GM18498 (cell line): ENCODE measurements around the gene UBR4.

Experiments
- ATAC-seq: cut with Tn5 transposase; IDR thresholded peaks from one replicate; pipeline ENCODE4 v1.9.1; 2021; ENCODE audit warnings: mild to moderate bottlenecking, moderate library complexity; ENCODE audit not compliant: unreplicated experiment

UBR4 gene

DNA sequence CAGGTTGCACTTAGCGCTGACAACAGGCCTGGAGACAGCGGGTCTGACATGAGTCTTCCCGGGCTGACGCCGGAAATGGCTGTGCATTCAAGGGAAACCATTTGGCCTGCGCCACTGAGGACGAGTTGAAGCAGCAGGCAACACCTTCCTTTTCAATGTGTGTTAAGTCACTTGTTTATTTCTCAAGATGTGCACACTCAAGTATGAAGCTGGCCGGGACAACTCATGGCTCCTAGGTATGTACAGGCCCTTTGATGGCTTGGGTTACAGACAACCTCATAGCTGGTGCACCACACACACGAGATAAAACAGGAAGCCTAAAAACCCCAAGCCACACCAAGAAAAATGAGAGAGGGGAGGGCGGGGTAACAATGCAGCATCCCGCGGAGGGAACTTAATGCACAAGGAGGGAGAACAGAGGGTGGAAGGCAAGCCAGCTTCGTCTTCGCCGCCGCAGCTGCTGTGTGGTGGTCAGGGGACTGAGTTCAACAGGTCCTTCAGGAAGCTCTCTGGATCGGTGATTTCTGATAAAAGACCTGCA lies 135.6 kb downstream of the UBR4 start:
- no peak for ATAC-seq

DNA sequence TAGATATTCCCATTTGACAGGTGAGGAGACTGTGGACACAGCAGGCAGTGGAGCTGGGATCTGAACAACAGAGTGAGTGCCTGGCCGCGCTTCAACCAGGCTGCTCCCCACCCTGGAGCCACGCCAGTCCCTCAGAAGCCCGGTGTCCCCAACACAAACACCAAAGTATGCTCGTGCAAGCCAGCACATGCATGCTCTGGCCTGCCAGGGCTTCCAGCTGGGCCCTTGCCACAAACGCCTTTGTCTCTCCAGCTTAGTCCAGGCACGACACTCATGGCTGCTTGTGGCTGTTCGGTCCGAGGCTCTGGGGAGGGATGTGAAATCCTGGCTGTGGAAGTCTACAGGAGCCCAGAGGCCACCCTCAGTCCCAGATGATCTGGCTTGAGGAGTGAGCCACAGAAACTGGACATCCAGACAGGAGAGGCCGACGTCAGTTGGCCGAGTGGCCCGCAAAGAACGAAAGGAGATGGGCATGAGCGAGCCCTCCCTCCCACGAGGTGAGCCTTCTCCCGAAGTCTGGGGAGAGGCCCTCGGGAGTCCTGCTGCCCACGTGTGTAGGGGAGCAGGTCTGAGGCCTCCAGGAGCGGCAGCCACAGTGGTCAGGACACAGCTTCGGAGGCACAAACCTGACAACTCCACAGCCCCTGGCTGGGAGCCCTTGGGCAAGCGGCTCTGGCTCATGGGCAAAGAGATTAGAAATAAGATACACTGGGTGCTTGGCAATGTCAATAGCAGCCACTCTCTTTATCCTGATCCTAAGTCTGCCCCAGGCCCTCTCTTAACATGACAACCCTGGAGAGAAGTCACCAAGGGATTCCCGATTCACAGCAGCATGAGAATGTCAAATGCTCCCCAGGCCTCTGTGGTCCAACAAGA lies 136.5 kb downstream of the UBR4 start:
- ATAC-seq, result no peak

DNA sequence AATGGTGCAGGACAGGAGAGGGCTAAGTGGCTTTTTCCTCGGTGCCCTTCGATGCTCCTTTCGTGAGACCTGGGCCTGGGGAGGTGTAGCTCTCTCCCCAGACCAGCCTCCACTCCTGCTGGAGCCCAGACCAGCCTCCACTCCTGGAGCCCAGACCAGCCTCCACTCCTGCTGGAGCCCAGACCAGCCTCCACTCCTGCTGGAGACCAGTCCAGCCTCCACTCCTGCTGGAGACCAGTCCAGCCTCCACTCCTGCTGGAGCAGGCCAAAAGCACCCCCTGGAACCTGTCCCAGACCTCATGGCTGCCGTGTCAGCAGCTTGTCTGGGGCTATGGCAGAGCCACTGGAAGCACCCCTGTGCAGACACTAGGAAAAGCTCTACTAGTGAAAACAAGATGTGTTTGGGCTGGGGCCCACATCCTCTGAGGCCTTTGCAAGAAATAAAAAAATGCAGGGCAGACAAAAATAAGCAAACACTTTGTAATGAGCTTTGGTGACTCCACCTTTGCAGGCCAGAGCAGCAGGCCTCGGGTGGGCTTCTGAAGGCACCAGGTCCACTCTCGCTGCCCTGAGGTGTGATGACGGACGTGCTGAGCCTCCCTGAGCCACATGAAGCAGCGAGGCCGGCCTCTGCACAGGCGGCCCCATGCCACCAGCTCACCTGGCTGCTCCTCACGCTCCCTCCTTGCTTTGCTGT lies 137.6 kb downstream of the UBR4 start:
- no peak for ATAC-seq

DNA sequence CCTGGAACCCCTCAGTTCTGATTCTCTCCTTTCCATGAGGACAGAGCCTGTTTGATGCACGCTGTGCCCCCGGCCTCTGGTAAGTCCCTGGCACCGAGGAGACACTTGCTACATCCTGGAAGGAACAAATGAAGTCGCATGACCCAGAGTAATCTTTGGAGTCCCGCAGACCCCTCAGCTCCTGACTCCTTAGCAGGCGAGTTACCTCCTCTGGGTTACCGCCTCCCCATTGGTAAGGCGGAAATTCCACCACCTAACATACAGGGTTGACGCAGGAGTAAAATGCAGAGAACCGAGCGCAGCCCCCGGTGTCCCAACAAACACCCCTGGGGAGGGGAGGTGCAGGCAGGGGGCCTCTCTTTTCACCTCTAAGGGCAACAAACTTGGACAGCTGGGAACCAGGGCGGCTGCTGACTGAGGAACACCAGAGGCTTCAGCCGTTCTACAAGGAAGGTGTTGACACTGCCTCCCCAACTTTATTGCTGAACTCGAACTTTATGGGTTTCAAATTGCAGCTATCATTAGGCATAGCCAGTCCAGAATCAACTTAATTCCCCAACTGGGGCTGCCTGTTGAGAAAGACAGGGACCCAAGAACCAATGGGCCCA lies 138.3 kb downstream of the UBR4 start:
- ATAC-seq, result no peak

DNA sequence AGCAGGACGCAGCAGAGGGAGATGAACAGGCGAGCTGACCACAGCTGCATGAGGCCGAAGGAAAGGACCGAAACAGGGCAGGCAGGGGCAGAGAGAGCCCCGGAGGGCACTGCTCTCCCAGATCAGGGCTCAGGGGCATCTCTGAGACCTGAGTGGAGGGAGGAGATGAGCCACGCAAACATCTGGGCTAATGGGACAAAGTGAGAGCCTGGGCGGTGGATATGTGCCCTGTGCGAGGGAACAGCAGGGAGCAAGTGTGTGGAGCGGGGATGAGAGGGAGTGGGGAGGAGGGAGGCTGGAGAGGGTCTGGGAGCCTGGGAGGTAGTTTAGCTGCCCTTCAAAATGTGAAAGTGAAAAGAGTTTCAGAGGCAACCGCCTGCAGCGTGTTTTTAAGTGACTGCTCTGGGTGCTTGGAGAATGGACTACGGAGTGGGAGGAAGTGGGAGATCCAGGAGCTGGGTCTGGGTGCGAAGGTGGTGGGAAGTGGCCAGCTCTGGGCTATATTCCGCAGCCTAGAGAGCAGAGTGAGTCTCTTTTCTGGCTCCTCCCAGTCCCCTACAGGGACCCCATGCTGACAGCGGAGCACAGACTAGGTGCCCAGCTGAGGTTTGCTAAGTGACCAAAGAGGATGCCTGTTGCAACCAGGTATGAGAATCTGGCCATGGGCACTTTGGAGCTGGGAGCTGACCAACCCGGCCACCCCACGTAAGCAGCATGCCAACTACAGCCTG lies 139.0 kb downstream of the UBR4 start:
- no peak for ATAC-seq

DNA sequence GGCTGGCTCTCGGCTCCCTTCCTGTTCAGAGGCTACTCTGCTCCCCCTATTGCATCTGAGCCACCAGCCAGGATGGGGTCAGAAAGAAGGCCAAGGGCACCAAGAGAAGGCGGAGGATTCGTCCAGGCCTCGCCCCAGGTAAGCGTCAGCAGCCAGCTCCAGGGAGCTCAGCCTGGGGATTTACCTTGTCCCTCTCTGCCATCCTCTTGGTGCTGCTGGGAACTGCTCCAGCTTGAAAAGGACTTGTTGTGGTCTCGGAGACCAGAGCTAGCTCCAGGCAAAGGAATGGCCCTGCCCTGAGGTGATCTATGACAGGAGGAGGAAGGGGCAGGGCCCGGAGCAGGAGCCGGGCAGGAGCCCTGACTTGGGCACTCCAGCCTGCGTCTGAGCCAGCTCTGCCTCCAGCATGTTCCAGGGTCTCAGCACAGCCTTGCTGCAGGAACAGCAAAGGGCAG lies 139.8 kb downstream of the UBR4 start:
- ATAC-seq, result no peak

DNA sequence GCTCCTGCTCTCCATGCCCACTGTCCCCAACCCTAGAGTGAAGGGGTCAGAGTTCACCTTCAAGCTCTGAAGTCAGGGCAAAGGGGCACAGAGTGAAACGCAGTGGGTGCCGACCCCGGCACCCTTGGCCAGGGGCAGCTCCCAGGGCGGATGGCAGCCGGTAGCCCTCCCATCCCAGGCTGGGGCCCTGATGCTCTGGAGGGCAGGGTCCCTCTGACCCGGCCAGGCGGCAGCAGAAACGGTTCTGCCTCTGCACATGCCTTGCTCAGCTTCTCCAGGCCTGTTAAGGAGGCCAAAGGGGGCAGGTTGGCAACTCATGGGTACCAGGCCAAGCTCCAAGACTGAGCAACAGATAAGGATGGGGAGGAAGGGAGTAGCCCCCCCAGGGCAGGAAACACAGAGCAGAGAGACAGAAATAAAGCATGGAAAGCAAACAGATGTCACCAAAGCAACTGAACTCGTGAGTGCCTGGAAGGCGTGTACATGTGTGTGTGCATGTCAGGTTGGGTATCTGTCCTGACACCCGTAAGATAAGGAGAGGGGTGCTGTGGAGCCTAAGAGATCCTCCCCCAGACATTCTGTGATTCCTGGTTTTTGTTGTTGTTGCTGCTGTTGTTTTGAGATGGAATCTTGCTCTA lies 141.3 kb downstream of the UBR4 start:
- no peak for ATAC-seq

DNA sequence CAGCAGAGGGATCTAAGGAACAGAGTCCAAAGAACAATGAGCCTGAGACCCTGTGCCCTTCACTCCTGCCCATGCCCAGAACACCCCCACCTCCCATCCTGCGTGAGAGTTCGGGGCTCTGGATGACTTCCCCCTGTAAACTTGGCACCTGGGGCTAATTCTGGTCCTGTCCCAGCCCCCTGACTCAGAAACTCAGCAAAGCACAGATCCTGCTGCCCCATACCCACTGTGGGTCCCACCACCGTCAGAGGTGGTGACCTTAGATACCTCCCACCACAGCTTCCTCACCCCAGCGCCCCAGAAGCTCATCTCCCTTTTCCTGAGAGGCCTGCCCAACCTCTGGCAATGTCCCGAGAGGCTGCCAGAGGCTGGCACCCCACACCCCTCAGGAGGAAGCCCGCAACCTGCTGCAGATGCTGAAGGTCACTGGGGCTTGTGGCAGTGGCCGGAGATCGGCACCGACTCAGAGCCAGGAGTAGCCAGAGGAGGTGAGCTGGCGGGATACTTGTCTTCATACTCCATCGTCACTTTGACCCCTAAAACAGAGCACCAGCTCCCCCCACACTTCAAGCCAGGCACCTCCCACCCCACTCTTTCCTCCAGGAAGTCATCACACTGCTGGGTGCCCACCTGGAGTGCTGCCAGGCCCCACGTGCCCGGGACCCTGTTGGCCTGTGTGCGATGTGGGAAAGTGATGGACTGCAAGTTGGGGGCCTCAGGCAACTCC lies 142.0 kb downstream of the UBR4 start:
- no peak for ATAC-seq

DNA sequence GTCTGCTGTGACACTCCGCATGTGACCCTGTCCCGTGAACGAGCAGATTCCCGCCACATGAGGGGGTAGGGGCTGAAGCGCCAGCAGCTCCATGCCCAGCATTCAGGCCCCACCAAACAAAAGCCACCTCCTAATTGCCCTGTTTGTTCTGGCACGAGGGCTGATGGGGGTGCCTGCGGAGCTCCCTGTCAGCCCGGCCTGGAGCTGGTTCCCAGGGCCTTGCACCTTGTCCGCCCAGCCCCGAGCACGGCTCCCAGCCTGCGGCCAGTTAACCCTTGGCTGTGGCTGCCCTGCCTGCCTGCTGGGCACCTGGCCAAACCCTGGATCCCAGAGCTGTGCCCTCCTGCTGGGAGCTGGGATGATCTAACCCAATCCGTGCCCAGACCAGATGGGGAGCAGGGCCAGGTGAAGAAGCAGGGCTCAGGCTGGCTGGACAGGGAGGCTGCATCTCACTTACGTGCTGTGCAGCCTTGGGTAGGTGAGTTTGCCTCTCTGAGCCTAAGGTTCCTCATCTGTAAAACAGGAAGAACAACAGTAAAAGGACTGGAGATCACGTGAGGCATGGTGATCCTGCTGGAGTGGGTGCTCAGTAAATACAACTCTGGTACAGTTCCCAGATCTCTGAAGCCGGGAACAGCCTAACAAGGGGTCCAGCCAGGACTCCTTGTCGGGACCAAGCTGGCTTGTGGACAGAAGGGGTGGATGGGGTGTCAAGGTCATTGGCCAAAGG lies 142.7 kb downstream of the UBR4 start:
- no peak for ATAC-seq

DNA sequence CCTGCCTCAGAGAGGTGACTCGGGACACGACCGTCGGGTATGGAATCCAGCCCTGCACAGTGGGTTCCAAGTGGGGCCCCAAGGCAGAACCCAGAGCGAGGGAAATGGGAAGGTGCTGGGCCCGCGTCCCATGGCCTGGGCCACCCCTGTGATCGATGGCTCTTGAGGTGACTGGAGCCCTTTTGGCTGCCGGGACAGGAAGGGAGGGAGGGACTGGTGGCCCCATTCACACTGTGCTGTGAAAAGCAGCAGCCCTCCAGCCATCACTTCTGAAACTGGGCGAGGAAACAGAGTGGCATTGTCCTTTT lies 143.2 kb downstream of the UBR4 start:
- ATAC-seq, result no peak

DNA sequence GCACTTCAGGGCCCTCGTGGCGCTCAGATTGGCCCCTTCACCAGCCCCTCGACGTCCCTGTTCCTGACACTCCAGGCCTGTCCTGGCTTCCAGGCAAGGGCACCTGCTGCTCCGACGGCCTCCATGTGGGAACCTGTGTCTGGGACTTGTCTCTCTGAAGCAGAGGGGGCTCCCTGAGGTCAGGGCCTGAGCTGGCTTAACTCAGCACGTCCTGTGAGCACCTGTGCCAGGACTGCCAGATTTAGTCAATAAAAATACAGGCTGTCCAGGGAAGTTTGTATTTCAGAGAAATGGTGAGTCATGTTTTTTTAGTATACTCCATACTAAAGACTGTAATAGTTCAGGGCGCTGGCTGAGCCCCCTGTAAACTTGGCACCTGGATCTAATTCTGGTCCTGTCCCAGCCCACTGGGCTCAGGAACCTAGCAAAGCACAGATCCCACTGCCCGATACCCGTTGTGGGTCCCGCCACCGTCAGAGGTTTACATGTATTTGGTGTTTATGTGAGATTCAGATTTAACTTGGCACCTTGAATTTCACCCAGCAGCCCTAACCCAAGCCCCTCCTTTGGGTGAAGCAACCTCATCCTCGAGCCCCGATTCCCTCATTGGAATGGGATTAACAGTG lies 143.7 kb downstream of the UBR4 start:
- ATAC-seq, result no peak

DNA sequence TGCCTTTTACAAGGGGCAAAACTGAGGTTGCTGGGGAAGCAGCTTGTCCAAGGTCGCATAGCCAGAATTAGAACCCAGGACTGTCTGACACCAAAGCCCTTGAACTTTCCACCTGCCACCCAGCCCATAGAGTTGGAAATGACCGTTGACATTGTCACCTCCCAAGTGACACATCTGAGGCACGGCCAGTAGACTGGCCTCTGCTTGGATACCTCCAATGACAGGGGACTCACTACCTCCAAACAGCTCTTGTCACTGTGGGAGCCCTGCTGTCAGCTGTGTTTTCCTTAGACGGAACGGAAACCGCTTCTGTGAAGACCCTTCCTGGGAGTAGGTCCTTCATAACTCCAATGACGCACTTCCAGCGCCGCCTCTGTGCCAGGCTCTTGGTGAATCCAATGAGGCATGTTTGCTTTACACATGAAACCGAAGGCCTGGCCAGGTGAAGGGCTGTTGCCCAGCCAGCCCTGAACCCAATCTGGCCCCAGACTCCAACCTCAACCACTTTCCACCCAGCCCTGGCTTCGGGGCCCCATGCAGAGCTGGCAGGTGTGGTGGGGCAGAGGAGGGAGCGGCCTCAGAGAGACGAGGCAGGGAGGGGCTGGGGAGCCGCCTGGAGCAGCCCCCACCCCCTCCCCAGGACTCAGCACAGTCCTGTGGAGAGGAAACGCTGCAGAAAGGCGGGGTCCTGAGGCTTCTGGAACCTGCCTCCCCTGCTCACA lies 144.4 kb downstream of the UBR4 start:
- ATAC-seq, result no peak

DNA sequence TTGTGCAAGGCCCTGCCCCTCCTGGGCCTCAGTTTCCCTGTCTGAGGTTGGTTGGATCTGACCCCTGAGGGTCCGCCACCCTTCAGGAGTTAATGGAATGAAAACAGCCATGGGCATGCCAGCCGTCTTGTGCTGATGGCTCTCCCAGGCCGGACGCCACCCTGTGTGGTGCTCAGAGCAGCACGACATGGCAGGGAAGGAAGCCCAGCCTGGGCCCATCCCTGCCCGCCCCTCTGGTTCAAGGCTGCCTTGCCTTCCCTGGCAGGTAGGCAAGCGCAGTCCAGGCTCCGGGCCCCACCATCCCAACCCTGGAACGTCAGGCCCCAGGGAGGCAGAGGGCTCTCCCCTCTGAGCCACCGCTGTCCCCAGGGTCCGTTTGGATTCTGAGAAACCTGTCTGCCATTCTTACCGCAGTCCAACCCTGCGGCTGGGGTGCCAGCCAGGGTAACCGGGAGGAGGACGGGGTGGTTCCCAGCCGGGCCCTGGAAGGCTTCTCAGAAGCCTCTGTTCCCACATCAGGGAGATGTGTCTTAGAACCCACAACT lies 145.1 kb downstream of the UBR4 start:
- ATAC-seq, result no peak

DNA sequence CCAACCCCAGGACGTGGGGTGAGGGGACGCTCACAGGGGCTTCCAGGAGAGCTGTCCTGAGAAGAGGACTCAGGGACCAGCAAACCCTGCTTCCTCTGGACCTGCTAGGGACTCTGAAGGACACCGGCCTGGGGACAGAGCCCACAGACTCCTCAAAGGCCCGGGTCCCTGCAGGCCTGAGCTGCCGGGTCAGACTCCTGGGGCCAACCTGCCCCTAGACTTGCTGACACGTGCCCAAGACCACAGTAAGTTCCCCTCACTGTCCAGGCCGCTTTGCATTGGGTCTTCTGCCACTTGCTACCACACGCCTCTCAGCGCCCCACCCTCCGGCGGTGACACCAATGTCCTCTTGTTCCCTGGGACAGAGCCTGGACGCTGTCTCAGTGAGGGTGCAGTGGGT lies 146.9 kb downstream of the UBR4 start:
- ATAC-seq, result no peak

DNA sequence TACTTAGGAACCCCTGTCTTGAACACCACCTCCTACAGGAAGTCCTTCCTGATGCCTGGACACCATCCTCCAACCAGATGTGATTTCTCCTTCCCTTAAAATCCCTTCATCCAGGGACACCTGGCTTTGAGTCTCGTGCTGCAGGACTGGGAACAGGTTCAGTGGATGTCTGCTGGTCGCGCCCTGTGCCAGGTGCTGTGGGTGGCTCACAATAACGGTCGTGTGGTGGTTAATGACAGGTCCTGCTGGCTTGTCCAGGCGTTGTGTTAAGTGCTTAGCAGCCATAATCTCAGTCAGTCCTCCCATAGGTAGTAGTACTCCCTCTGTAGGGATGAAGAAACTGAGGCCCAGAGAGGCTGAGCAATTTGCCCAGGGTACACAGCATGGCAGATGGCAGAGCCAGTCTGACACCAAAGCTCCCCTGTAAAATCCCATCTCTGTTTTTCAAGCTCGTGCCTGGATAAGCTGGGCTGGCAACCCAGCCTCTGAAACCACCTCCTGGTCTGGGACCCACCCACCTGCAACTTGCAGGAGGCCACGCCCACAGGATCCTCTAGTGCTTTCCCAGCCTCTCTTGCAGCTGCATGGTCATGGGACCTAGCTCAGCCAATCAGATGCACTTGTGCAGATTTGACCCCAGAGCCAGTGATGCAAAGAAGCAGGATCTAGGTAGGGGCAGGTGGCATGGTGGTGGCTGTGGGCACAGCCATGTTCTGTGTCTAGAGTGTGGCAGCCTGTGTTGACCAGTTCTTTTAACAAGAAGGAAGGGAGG lies 147.6 kb downstream of the UBR4 start:
- no peak for ATAC-seq

DNA sequence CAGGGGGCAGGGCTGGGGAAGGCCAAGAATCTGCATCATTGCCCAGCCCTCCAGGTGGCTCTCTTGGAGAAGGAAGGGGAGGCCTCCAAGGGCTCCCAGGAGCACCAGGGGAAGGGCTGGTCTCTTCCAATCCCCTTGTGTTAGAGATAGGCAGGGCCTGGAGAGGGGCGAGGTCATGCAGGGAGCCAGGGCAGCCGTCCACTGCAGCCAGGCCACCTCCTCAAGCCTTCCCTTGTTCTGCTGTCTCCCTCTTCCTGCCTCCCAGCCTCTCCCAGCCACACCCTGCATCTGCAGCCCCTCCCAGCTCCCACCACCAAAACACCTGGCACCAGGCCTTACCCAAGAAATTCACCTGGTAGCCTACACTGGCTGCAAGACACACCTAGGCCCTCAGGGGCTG lies 148.3 kb downstream of the UBR4 start:
- ATAC-seq, result no peak

DNA sequence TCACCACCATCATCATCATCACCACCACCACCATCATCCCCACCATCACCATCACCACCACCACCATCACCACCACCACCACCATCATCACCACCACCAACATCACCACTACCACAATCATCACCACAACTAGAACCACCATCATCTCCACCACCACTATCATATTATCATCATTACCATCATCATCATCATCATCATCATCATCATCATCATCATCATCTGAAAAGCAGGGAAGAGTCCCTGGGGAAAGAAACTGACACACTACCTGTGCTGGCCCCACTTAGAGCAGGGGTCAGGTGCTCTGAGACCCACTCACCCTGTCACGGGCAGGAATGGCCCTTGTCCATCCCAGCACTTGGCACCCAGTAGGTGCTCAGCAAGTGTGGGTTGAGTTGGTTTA lies 148.7 kb downstream of the UBR4 start:
- ATAC-seq, result no peak
